ENCODE data around the gene ASF1A.

- TF ChIP-seq CTCF (IDR thresholded peaks at IDR 0.05) (no peak), POLR2A (IDR thresholded peaks at IDR 0.05) (no peak)
Observed at GRCh38 chr6:118899948-118900347, 6.0 kb downstream of the ASF1A start.
